Subcutaneous adipose tissue (tissue), 4 donors: ENCODE data around the gene ISLR. TPM values are rescaled to one million over a fixed set of nuclear protein-coding genes. Genes with fewer than 3 reads are reported as not detected.

ENCODE experiments used
- CTCF ChIP-seq: fragments of 450-650 bp; IDR thresholded peaks from one replicate; pipeline ENCODE4 v1.5.1; 2016; ENCODE audit warnings: low read depth, mild to moderate bottlenecking, control low read depth, antibody characterized with exemption, moderate library complexity
- total RNA-seq, 4 donors: library from RNA; depleted of rRNA; stranded (reverse); fragments of >200 nt; gene quantifications; one replicate each; pipeline ENCODE4 v1.1.0, GENCODE V29; 2016

Gene ISLR
- total RNA-seq, 4 donors from 2014 or later: 52.0 to 89.6 (median 63.8) TPM

GRCh38 chr15:74203914-74204431 is 30.5 kb downstream of the ISLR start:
- TF ChIP-seq CTCF: no peak

GRCh38 chr15:74205582-74205947 is 32.1 kb downstream of the ISLR start:
- no peak for TF ChIP-seq CTCF

- TF ChIP-seq CTCF: no peak
Observed at GRCh38 chr15:74206801-74207281, 33.3 kb downstream of the ISLR start.

- no peak for TF ChIP-seq CTCF
Observed at GRCh38 chr15:74207652-74208440, 34.3 kb downstream of the ISLR start.

- no peak for TF ChIP-seq CTCF
Observed at GRCh38 chr15:74208496-74208895, 35.0 kb downstream of the ISLR start.

GRCh38 chr15:74208901-74209559 is 35.5 kb downstream of the ISLR start:
- TF ChIP-seq CTCF: no peak

GRCh38 chr15:74209560-74209958 is 36.0 kb downstream of the ISLR start:
- TF ChIP-seq CTCF: no peak
